Measurements from ENCODE around the gene CBFA2T3. TPM values are rescaled to one million over a fixed set of nuclear protein-coding genes. Genes with fewer than 3 reads are reported as not detected.

The CBFA2T3 gene
- total RNA-seq, 1 experiment from 2014 or later: not detected

DNA sequence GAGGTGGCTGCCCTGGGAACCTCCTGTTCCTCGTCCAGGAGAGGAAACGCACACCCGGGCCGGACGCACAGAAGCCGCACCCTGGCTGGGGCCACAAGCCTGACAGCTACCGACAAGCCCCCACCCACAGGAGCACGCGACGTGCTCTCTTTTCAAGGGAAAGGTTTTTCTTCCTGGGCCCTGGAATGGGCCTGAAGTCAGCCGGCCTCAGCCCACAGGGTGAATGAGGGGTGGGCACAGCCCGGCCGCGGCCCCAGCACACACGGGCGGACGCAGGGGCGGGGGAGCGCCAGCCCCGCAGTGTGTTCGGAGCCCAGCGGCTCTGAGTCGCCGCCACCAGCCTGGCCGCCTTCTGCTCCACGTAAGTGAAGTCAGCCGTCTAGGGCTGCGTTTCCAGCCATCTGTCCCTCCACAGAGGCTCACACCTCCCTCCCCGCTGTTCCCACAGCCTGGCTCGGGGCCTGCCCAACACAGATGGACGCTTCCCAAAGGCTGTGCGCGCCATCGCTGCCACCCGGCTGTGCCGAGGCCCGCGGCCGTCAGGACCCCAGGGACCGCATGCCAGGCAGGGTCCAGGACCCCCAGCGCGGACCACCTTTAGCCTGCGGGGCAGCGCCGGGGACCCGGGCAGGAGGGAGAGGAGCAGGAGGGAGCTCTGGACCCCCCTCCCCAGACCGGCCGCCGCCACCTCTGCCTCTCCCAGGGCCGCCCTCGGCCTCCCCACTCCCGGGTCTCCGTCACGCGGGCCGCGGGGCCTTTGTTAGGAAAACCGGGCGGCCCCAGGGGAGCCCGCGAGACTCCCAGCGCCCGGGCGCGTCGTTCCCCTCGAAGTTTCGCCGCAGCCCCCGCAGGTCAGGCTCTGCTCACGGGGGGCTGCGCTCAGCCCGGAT, 36.8 kb downstream of the CBFA2T3 start:
- DNase-seq (ENCODE audit: low spot score): no peak

DNA sequence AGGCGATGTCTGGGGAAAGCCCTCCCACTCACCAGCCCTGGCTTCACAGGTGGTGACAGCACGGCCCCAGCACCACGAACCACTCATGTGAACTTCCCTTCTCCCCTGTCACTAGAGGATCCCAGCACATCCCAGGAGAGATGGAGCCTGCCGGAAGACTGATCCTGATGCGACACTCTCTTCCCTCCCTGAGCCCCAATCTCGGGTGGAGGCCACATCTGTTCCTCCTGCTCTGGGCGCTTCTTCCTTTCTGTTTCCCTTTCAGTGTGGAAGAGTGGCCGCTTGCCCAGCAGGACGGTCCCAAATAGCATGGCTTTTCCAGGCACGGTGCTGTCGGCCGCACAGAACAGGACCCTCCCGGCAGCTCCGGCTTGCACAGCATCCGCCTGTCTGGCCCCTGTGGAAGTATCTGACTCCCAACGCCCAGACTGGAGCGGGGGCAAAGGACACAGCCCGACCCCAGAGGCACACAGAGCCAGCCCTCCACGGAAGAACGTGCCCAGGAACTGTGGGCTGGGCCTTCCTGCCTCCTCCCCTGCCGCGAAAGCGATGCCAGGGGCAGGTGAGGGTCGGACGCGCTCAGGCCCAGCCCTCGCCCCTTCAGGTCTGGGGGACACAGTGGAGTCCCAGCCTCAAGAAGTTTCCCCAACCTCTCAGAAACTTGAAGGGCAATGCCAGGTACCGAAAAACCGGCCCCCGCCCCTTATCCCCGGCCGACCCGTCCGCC, 37.6 kb downstream of the CBFA2T3 start:
- no peak for DNase-seq (ENCODE audit: low spot score)

DNA sequence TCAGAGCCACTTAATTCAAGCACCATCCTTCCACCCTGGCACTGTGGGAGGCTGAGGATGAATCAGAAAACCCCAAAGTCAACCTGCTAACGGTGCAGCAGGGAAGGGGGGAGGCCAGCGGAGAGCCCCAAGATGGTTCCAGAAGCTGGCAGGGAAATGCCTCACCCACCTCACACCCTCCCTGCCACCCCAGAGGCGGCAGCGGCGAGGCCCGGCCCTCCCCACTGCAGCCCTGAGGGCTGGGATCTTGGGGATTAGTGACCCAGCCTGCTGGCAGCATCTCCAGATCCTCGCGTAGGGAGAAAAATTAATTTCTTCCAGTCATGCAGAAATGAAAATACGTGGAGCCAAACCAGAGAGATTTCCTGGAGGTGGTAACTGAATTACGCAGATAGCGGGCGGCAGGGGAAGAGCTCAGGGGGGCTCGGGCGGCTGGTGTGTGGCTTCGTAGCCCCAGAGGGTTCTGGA, 38.2 kb downstream of the CBFA2T3 start:
- DNase-seq (ENCODE audit: low spot score): no peak

DNA sequence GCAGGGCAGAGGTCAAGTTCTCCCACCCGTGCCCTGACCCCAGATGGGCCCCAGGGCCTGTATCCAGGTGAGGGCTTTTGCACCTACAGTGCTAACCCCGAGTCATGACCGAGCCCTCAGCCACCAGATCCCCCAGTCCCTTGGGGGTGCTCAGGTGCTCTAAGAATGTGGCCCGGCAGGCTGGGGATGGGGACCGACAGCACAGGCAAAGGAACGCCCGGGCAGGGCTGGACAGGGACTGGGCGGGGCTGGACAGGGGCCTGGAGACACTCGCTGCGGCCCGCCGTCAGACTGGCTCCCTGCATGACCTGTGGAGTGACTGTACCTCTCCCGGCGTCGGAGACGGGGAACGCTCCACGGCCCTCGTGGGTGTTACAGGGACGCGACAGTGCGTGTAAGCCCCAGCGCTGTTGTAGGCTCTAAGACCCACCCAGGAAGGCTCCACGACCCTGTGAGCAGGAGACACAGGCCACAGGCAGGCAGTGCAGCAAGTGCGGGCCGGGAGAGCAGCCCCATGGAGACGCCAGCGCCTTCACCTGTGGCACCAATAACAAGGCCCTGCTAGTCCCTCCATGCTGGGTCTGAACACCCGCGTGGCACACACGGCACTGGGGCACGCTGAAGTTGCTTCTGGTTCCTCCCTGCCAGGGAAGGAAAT, 38.8 kb downstream of the CBFA2T3 start:
- no peak for DNase-seq (ENCODE audit: low spot score)

DNA sequence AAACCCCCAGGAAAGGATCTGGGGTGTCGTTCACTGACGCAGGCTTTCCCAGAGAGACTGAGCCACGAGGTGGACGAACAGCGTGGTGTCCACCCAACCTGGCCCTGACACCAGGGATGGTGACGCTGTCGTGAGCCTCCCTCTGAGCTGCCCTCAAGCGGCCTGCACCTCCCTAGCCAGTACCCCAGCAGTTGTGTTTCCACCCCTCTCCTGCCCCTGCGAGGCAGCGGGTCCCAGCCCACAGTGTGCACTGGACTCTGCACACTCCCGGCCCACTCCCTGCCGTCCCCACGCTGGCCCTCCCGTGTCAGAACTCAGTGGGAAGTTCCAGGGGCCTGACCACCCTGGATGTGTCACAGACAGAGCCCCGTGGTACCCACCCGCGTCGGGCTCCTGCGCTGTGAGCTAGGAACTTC, 39.8 kb downstream of the CBFA2T3 start:
- DNase-seq (ENCODE audit: low spot score): no peak

DNA sequence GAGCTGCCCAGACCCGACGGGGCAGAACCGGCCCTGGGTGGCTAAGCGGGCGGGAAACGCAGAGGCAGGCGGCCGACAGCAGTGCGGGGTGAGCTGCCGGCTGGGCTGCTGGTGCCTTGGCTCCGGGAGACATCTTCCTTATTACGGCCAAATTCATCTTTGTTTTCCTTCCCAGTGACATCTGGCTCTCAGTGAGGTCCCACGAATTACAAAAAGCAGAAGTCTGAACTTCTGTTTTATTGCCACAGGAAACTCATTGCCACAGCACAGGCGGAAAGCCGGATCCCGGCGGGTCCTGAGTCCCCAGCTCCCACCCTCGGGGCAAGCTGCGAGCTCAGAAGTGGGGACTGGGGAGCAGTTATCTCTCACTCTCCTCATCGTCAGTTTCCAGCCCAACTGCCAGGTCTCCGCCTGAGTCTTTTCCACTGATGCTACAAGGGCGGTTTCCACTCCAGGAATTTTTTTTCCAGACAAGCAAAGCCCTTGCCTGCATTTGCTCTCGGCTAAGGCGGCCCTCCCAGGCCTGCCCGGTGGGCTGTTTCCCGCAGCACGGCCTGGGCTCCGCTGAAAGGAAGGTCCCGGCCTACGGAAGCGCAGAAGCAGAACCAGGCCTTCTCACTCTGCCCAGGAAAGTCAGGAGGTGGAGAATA, 40.3 kb downstream of the CBFA2T3 start:
- DNase-seq (ENCODE audit: low spot score): no peak

DNA sequence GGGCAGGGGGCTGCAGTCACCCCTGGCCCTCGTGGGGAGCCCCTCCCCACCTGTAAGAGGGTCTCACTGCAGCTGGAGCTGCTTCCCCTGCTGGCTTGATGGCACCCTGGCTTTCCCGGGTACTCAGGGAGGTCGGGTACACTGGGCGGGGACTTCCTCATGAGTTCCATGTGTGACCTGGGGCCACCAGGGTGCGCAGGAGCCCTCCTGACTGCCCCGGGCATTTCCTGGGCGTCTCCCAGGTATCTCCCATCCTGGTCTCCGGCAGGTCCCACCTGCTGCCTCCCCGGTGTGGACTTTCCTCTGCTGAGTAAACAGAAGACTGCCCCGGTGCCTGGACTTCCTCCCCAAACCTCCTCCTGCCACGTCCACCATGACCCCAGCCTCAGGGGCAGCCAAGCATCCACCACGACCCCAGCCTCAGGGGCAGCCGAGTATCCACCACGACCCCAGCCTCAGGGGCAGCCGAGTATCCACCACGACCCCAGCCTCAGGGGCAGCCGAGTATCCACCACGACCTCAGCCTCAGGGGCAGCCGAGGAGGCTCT, 40.9 kb downstream of the CBFA2T3 start:
- DNase-seq (ENCODE audit: low spot score): no peak

DNA sequence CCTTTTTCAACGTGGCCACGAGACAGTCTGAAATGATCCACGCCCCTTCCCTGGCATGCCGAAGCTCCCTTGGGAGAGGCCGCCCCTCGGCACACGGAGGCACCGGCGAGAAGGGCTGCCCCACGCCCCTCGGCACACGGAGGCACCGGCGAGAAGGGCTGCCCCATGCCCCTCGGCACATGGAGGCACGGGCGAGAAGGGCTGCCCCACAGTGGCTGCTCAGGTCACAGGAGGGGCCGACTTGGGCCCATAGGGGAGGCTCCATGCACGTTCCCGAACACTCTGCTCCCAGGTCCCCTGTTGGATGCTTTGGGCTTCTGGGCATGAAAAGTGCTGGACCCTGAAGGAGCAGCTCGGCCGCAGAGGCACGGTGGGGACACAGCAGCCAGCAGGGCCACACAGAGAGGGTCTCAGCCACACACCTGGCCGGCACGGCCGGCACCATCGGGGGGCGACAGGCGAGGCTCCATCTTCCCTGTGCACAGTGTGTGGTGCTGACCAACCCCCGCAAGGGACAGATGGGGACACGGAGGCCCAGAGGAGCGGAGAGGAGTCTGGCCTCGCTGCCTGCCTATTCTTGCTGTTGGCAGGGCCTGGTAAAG, 42.8 kb downstream of the CBFA2T3 start:
- DNase-seq (ENCODE audit: low spot score): no peak

DNA sequence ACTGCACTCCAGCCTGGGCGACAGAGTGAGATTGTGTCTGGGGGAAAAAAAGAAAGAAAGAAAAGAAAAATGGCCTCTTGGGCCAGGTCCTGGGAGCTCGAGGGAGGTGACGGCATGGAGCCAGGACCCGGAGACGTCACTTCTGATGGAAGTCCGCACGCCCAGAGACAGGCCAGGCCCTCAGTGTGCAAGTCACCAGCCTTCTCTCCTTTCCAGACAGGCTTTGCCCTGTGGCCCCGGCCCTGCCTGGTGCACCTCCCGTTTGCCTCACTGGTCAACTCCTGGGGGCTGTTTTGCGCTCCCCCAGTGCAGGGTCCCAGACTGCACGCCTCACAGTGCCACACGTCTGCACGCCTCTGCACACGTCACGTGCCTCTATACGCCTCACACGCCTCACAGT, 44.1 kb downstream of the CBFA2T3 start:
- no peak for DNase-seq (ENCODE audit: low spot score)

DNA sequence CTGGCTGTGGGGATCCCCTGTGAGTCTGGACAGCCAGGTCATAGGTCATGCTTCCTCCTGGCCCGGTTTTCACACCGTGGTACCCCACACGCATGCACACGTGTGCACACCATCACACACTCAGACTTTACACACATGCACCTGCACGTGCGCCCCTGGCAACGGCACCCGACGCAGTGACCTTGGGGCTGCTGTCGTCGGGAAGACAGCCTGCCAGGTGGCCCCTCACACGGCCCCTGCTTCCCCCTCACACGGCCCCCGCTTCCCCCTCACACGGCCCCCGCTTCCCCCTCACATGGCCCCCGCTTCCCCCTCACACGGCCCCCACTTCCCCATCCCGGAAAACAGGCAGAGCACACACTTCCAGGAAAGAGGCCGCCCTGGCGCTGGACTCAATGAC, 45.1 kb downstream of the CBFA2T3 start:
- DNase-seq (ENCODE audit: low spot score): no peak

DNA sequence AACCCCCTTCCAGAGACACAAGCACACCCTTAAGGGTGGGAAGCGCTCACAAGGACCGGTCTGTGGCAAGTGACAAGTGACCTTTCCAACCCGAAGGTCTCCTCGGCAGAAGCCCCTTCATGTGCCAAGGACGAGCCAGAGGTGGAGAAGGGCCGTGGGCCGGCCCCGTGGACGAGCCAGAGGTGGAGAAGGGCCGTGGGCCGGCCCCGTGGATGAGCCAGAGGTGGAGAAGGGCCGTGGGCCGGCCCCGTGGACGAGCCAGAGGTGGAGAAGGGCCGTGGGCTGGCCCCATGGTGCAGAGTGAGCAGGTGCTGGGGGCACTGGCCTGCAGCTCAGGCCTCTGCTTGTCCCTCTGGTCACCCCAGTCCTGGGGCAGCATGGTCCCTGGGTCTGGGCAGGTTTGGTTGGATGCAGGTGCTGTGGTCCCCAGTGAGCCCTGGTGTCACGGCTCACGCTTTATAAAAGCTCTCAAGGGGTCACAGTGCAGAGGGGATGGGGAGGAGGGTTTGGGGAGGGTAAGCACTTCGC, 45.6 kb downstream of the CBFA2T3 start:
- no peak for DNase-seq (ENCODE audit: low spot score)

DNA sequence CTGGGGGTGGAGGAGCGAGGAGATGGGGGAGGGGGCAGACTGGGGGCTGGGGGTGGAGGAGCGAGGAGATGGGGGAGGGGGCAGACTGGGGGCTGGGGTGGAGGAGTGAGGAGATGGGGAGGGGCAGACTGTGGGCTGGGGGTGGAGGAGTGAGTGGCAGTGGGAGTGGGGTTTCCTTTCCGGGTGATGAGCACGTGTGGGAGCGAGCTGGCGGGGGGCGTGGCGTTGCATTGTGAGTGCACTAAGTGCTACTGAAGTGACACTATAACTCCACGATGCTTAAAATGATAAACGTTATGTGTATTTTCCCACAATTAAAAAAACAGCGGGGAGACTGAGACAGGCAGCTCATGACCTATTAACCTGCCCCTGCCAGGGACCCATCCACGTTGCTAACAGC, 46.3 kb downstream of the CBFA2T3 start:
- no peak for DNase-seq (ENCODE audit: low spot score)

DNA sequence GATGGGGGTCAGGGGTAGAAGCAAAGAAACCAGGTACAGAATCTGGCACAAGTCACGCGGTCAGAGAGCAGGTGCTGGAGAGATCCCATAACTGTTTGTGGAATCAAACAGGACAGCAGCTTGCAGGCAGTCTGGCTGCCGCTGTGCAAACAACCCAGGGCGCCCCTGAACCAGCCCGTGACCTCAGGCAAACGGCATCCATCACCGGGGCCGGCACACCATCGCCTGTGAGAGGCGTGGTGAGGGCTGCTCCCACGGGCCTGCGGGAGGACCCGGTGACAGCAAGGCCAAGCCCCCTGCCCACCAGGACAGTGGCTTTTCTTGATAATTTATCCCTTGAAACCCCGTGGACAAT, 47.9 kb downstream of the CBFA2T3 start:
- DNase-seq (ENCODE audit: low spot score): no peak

DNA sequence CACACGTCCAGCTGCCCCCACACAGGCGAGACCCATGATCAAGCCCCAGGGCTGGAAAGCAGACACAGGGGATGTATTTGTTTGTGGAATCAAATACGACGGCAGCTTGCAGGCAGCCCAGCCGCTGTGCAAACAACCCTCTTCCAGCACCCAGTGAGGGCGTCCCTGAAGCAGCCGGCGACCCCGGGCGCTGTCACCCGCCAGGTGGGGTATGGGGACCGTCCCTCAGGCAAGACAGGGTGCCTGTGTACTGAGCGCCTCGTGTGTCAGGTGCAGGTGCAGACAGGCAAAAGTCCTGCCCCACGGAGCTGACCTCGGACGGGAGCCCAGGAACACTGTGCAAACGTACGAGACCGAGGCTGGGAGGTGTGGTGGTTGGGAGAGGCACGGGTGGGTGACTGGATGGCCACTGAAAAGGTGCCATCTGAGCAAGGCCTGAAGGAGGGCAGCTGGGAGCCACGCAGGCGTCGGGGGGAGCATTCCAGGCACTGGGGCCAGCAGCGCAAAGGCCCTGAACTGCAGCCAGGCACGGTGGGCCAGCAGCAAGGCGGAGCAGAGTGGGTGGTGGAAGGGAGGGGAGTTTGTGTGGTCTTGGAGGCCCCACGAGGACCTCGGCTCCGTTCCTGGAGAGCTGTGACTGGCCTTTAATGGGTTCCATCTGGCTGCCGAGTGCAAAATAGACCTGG, 48.5 kb downstream of the CBFA2T3 start:
- no peak for DNase-seq (ENCODE audit: low spot score)

DNA sequence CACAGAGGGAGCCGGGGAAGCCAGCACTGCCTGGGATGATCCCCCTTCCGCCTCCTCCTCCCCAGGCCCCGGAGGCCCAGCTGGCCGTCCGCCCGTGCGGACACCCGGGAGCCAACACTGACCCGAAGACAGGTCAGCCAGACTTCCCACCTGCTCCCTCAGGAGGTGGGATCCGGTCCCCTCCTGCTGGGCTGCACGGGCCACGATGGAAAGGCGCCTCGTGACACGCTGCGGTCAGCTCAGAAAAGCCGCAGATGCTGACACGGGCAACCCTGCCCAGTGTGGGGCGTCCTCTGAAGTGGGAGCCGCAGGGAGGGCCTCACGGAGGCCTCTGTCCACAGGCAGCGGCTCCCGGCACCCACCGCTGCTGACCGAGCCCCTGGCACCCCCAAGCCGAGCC, 49.3 kb downstream of the CBFA2T3 start:
- no peak for DNase-seq (ENCODE audit: low spot score)

DNA sequence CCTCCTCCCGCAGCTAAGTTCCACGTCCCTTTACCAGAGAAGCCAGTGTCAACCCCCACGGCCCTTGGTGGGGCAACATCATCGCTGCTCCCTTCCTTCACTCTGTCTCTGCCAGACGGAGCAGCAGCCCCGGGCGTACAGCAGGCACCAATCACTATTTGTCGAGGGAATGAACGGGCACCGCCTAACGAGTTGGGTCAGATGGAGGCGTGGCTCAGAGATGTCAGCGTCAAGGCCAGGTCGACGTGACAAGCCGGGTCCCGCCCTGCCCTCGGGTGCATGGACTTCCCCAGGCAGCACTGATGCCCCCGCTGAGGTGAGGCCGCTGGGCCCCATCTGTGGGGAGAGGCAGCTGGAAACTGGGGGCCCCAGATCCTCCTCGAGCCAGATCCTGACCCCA, 50.0 kb downstream of the CBFA2T3 start:
- DNase-seq (ENCODE audit: low spot score): no peak

DNA sequence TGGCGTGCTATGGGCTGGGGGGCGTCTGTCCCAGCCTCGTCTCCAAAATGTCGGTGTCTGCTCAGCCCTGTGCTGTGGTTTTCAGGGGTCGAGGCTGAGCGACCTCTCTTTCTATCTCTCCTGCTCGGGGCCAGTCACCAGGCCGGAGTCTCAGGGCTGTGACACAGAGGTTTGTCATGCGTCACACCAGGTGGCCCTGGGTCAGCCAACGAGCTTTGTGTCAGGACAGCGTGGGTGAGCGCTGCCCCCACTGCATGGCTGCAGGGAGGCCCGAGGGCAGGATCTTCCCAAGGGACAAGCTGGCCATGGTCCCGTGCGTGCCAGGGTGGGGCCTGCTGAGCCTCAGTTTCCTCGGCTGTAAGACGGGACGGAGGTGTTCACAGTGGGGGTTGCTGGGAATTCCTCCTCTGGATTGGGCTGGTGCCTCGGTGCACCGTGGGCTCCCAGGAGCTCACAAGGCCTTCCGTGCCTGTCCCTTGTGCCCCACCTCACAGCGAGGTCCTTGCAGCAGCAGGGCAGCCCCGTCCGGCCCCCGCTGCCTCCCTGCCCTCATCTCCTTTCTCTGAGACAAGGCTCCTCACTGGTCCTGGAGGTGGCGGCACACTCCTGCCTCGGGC, 50.5 kb downstream of the CBFA2T3 start:
- peak; percentile 67 for DNase-seq (ENCODE audit: low spot score)

DNA sequence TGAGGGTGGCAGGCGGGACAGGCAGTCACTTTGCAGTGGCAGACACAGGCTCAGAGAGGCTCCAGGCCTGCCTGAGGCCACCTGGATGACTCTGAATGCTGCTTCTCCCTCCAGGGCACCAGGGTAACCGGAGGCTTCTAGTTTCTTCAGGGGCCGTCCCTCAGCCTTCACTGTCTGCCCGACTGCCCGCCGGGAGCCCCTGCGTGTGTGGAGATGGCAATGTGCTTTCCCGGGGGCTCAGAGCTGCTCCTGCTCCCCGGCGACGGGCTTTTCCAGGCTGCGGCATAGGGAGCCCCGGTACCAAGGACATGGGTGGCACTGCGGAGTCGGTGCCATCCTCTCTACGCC, 51.5 kb downstream of the CBFA2T3 start:
- no peak for DNase-seq (ENCODE audit: low spot score)

DNA sequence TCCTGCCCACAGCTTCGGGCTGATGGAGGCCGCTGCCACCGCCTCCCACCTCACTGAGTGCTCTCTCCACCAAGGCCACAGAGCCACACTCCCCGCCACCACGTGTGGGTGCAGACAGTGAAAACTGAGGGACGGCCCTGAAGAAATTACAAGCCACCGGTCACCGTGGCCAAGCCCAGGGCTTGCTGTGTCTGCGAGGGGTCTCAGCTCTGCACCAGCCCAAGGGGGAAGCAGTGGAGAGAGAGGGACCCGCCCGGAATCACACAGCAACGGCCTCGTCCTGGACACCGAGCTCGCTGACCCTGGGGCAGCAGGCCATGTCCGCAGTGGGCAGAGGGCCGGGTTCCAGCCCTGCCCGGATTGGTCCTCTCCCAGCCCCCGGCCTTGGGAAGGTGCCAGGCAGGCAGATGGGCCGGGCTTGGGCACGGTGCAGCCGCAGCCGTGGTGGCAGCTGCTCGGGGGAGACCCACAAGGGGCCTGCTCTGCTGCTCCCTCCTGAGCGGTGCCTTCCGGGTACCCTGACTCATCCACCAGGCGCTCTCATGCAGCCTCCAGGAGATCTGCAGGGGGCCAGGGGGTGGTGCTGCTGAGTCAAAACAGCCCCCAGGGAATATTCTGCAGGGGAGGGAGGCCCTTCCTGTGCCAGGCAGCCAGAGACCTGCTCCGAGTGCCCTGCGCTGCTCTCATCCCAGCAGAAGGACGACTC, 52.0 kb downstream of the CBFA2T3 start:
- DNase-seq (ENCODE audit: low spot score): peak; percentile 96
